SU-DHL-6 (cell line): ENCODE measurements around the gene HMCES.

ENCODE experiments used
- H2AFZ ChIP-seq: fragments of 200-600 bp; sonication (generic); 2 replicates; pipeline ENCODE4 v1.6.1; 2014; ENCODE audit warnings: low read depth, mild to moderate bottlenecking, moderate library complexity, mixed read lengths, antibody characterized with exemption, low read length; ENCODE audit not compliant: severe bottlenecking
- H3F3A ChIP-seq: fragments of 200-600 bp; shearing (Covaris generic); 2 replicates; pipeline ENCODE4 v1.6.0; 2016; ENCODE audit warnings: antibody characterized with exemption, mild to moderate bottlenecking; ENCODE audit not compliant: insufficient read depth
- H3K27ac ChIP-seq: fragments of 200-600 bp; sonication (generic); 2 replicates; pipeline ENCODE4 v1.5.1; 2016; ENCODE audit warnings: low read depth, mild to moderate bottlenecking, low read length, moderate library complexity, mixed read lengths
- H3K27me3 ChIP-seq: fragments of 200-600 bp; sonication (generic), shearing (Covaris generic); 2 replicates; pipeline ENCODE4 v1.6.0; 2014; ENCODE audit warnings: mild to moderate bottlenecking, low read length
- H3K36me3 ChIP-seq: fragments of 200-600 bp; sonication (generic); 2 replicates; pipeline ENCODE4 v1.6.1; 2014; ENCODE audit warnings: mild to moderate bottlenecking, low read length, mixed read lengths
- H3K4me2 ChIP-seq: fragments of 300-600, 200-600 bp; shearing (Covaris generic), sonication (generic); 2 replicates; pipeline ENCODE4 v1.6.0; 2014; ENCODE audit warnings: low read length, low read depth, mild to moderate bottlenecking; ENCODE audit not compliant: poor library complexity, severe bottlenecking
- H3K4me3 ChIP-seq: fragments of 200-600 bp; sonication (generic); 2 replicates; pipeline ENCODE4 v1.5.1; 2014; ENCODE audit warnings: antibody characterized with exemption, low read length, mild to moderate bottlenecking, mixed read lengths; ENCODE audit not compliant: insufficient read depth, poor library complexity, severe bottlenecking
- H3K79me2 ChIP-seq: fragments of 200-600 bp; sonication (generic); 2 replicates; pipeline ENCODE4 v1.6.1; 2014; ENCODE audit warnings: mild to moderate bottlenecking, low read length, moderate library complexity; ENCODE audit not compliant: insufficient read depth
- H3K9ac ChIP-seq: fragments of 200-600 bp; sonication (generic); 2 replicates; pipeline ENCODE4 v1.7.0; 2014; ENCODE audit warnings: mild to moderate bottlenecking, low read length
- H3K9me2 ChIP-seq: fragments of 200-600 bp; sonication (generic); replicated peaks from 2 replicates; pipeline ENCODE4 v1.6.1; 2014; ENCODE audit warnings: low read length; ENCODE audit not compliant: insufficient read depth
- H3K9me3 ChIP-seq: fragments of 200-600 bp; sonication (generic); 2 replicates; pipeline ENCODE4 v1.6.1; 2014; ENCODE audit warnings: low read length, mixed read lengths; ENCODE audit not compliant: insufficient read depth
- H4K20me1 ChIP-seq: fragments of 200-600 bp; sonication (generic); 2 replicates; pipeline ENCODE4 v1.6.1; 2014; ENCODE audit warnings: low read depth, mild to moderate bottlenecking, antibody characterized with exemption, low read length, moderate library complexity, mixed read lengths
- CTCF ChIP-seq: fragments of 200-600 bp; sonication (generic); IDR thresholded peaks from one replicate; pipeline ENCODE4 v1.5.1; 2017; ENCODE audit warnings: antibody characterized with exemption, mild to moderate bottlenecking, low read length, moderate library complexity; ENCODE audit not compliant: insufficient read depth, poor library complexity, severe bottlenecking
- EZH2phosphoT487 ChIP-seq: fragments of 200-600 bp; sonication (generic), shearing (Covaris generic); conservative IDR thresholded peaks from 2 replicates; pipeline ENCODE4 v1.6.1; 2018; ENCODE audit warnings: mild to moderate bottlenecking, antibody characterized with exemption, low read length, moderate library complexity, mixed read lengths

The HMCES gene

GRCh38 chr3:129252748-129253147 is 25.9 kb upstream of the HMCES start:
- no peaks in the 10 kb centered on the region for H3K9me3 ChIP-seq
- H3K27me3 ChIP-seq: no peaks in the 10 kb centered on the region
- no peak overlapping the region for H3K9ac ChIP-seq
- no peak overlapping the region for H2AFZ ChIP-seq
- H3K4me2 ChIP-seq: no peak overlapping the region
- TF ChIP-seq EZH2phosphoT487 (no peak), CTCF (no peak)
- H3K79me2 ChIP-seq: peaks cover 21% of the 10 kb centered on the region
- H3K36me3 ChIP-seq: no peaks in the 10 kb centered on the region
- no peaks in the 10 kb centered on the region for H3K9me2 ChIP-seq
- H4K20me1 ChIP-seq: no peaks in the 10 kb centered on the region
- H3K4me3 ChIP-seq: no peak overlapping the region
- H3K27ac ChIP-seq: no peak overlapping the region
- H3F3A ChIP-seq: no peaks in the 10 kb centered on the region

GRCh38 chr3:129254536-129255230 is 24.0 kb upstream of the HMCES start:
- no peaks in the 10 kb centered on the region for H3K9me3 ChIP-seq
- H3K36me3 ChIP-seq: no peaks in the 10 kb centered on the region
- no peak overlapping the region for H3K27ac ChIP-seq
- no peak overlapping the region for H3K4me3 ChIP-seq
- peaks cover 11% of the 10 kb centered on the region for H3K79me2 ChIP-seq
- no peak overlapping the region for H3K9ac ChIP-seq
- H3K9me2 ChIP-seq: no peaks in the 10 kb centered on the region
- no peaks in the 10 kb centered on the region for H3F3A ChIP-seq
- H3K27me3 ChIP-seq: no peaks in the 10 kb centered on the region
- H2AFZ ChIP-seq: no peak overlapping the region
- no peak overlapping the region for H3K4me2 ChIP-seq
- H4K20me1 ChIP-seq: no peaks in the 10 kb centered on the region
- TF ChIP-seq EZH2phosphoT487 (no peak), CTCF (no peak)

GRCh38 chr3:129256270-129256669 is 22.4 kb upstream of the HMCES start:
- no peaks in the 10 kb centered on the region for H3K79me2 ChIP-seq
- H4K20me1 ChIP-seq: no peaks in the 10 kb centered on the region
- no peaks in the 10 kb centered on the region for H3K9me2 ChIP-seq
- no peak overlapping the region for H3K9ac ChIP-seq
- no peak overlapping the region for H3K27ac ChIP-seq
- H3K9me3 ChIP-seq: no peaks in the 10 kb centered on the region
- H3K27me3 ChIP-seq: no peaks in the 10 kb centered on the region
- no peak overlapping the region for H3K4me3 ChIP-seq
- H3F3A ChIP-seq: no peaks in the 10 kb centered on the region
- TF ChIP-seq CTCF (no peak), EZH2phosphoT487 (no peak)
- H3K36me3 ChIP-seq: no peaks in the 10 kb centered on the region
- H2AFZ ChIP-seq: no peak overlapping the region
- H3K4me2 ChIP-seq: no peak overlapping the region
